ENCODE results near the gene RABGAP1L.

DNA sequence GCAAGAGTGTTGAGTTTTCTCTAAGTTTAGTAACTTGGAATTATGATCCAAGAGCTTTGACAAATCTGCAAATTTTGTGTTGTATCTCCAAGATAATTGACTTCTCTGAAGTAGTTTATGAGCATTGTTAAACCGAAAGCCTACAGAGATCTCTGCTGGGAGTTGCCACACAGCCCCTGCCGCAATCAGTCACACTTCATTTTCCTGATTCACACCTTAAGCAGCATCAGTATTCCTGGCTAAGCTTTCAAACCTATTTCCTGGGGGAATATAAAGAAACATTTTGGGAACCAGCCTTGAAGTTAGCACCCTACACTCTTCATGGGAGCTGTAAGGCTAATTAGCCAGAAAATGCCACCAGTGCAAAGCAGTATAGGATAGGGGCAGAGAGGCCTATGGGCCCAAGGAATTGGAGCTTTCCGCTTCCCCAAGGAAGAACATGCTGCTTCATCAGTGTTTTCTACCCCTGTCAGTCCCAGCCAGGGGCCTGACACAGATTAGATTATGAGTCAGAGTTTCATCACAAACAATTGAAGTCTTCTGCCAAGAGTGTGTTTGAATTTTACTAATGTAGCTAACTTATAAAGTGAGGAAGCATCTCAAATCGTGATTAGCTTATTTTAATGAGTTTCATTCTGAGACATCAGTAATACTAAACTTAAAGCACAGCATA lies 817.3 kb downstream of the RABGAP1L start:
- TF ChIP-seq POLR2A (IDR thresholded peaks at IDR 0.05; ENCODE audit: borderline replicate concordance, extremely low read depth, insufficient read depth, insufficient read length) (no peak), EZH2phosphoT487 (IDR thresholded peaks at IDR 0.05; ENCODE audit: borderline replicate concordance) (no peak), SIN3A (IDR thresholded peaks at IDR 0.05; ENCODE audit: low read depth) (no peak), EZH2 (IDR thresholded peaks at IDR 0.05) (no peak), CEBPB (IDR thresholded peaks at IDR 0.05; ENCODE audit: low read depth) (no peak), POLR2AphosphoS5 (IDR thresholded peaks at IDR 0.05; ENCODE audit: low read depth, low read length) (no peak), RAD21 (IDR thresholded peaks at IDR 0.05; ENCODE audit: low read depth) (no peak)
- TF ChIP-seq, protein P1, sequence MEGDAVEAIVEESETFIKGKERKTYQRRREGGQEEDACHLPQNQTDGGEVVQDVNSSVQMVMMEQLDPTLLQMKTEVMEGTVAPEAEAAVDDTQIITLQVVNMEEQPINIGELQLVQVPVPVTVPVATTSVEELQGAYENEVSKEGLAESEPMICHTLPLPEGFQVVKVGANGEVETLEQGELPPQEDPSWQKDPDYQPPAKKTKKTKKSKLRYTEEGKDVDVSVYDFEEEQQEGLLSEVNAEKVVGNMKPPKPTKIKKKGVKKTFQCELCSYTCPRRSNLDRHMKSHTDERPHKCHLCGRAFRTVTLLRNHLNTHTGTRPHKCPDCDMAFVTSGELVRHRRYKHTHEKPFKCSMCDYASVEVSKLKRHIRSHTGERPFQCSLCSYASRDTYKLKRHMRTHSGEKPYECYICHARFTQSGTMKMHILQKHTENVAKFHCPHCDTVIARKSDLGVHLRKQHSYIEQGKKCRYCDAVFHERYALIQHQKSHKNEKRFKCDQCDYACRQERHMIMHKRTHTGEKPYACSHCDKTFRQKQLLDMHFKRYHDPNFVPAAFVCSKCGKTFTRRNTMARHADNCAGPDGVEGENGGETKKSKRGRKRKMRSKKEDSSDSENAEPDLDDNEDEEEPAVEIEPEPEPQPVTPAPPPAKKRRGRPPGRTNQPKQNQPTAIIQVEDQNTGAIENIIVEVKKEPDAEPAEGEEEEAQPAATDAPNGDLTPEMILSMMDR (IDR thresholded peaks at IDR 0.05 in 2 of 3, conservative IDR thresholded peaks at IDR 0.05 in 1 of 3; ENCODE audit: borderline replicate concordance in 1 of 3, insufficient read depth in 1 of 3, low read depth in 2 of 3, low read length in 2 of 3): no peak
- TF ChIP-seq, protein P2, sequence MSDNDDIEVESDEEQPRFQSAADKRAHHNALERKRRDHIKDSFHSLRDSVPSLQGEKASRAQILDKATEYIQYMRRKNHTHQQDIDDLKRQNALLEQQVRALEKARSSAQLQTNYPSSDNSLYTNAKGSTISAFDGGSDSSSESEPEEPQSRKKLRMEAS (IDR thresholded peaks at IDR 0.05): no peak
- TF ChIP-seq, protein P3, sequence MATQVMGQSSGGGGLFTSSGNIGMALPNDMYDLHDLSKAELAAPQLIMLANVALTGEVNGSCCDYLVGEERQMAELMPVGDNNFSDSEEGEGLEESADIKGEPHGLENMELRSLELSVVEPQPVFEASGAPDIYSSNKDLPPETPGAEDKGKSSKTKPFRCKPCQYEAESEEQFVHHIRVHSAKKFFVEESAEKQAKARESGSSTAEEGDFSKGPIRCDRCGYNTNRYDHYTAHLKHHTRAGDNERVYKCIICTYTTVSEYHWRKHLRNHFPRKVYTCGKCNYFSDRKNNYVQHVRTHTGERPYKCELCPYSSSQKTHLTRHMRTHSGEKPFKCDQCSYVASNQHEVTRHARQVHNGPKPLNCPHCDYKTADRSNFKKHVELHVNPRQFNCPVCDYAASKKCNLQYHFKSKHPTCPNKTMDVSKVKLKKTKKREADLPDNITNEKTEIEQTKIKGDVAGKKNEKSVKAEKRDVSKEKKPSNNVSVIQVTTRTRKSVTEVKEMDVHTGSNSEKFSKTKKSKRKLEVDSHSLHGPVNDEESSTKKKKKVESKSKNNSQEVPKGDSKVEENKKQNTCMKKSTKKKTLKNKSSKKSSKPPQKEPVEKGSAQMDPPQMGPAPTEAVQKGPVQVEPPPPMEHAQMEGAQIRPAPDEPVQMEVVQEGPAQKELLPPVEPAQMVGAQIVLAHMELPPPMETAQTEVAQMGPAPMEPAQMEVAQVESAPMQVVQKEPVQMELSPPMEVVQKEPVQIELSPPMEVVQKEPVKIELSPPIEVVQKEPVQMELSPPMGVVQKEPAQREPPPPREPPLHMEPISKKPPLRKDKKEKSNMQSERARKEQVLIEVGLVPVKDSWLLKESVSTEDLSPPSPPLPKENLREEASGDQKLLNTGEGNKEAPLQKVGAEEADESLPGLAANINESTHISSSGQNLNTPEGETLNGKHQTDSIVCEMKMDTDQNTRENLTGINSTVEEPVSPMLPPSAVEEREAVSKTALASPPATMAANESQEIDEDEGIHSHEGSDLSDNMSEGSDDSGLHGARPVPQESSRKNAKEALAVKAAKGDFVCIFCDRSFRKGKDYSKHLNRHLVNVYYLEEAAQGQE (IDR thresholded peaks at IDR 0.05; ENCODE audit: low read depth): no peak
- TF ChIP-seq, protein P4, sequence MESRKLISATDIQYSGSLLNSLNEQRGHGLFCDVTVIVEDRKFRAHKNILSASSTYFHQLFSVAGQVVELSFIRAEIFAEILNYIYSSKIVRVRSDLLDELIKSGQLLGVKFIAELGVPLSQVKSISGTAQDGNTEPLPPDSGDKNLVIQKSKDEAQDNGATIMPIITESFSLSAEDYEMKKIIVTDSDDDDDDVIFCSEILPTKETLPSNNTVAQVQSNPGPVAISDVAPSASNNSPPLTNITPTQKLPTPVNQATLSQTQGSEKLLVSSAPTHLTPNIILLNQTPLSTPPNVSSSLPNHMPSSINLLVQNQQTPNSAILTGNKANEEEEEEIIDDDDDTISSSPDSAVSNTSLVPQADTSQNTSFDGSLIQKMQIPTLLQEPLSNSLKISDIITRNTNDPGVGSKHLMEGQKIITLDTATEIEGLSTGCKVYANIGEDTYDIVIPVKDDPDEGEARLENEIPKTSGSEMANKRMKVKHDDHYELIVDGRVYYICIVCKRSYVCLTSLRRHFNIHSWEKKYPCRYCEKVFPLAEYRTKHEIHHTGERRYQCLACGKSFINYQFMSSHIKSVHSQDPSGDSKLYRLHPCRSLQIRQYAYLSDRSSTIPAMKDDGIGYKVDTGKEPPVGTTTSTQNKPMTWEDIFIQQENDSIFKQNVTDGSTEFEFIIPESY (IDR thresholded peaks at IDR 0.05; ENCODE audit: extremely low read depth, insufficient replicate concordance, low read length): no peak

Measured in HCT116 (cell line).